ENCODE results near the gene ZNF530.

The ZNF530 gene

GRCh38 chr19:57613941-57614743 is 14.5 kb downstream of the ZNF530 start, which contains the start of gene ZNF134:
TSS of gene ZNF134 (plus strand) at chr19:57614242. CDS start at chr19:57619469, 5,227 bp downstream.
- DNase-seq (ENCODE audit: low read depth in 2 of 2) = peak; percentile 77 to 79

- DNase-seq (ENCODE audit: low read depth in 2 of 2) = no peak
These were observed 15.7 kb downstream of the ZNF530 start for GRCh38 chr19:57615346-57615745.

- DNase-seq (ENCODE audit: low read depth in 2 of 2) = no peak
These were observed 21.1 kb downstream of the ZNF530 start for GRCh38 chr19:57620673-57621348.

- DNase-seq (ENCODE audit: low read depth in 2 of 2) = no peak
These were observed 23.4 kb downstream of the ZNF530 start for GRCh38 chr19:57623091-57623490.

GRCh38 chr19:57632987-57633831 is 33.5 kb downstream of the ZNF530 start, which contains the start of gene ZNF211:
TSS of gene ZNF211 (plus strand) at chr19:57633168. CDS start at chr19:57633347, 179 bp downstream.
- peak; percentile 71 to 73 for DNase-seq (ENCODE audit: low read depth in 2 of 2)

GRCh38 chr19:57633832-57634131 is 34.1 kb downstream of the ZNF530 start:
- no peak for DNase-seq (ENCODE audit: low read depth in 2 of 2)

GRCh38 chr19:57637379-57637778 is 37.7 kb downstream of the ZNF530 start:
- DNase-seq (ENCODE audit: low read depth in 2 of 2) = no peak

- DNase-seq (ENCODE audit: low read depth in 2 of 2) = no peak
These were observed 42.1 kb downstream of the ZNF530 start for GRCh38 chr19:57641715-57642234.

GRCh38 chr19:57642396-57643046 is 42.8 kb downstream of the ZNF530 start:
- no peak for DNase-seq (ENCODE audit: low read depth in 2 of 2)

GRCh38 chr19:57643734-57644133 is 44.0 kb downstream of the ZNF530 start:
- DNase-seq (ENCODE audit: low read depth in 2 of 2) = no peak

GRCh38 chr19:57648331-57649003 is 48.8 kb downstream of the ZNF530 start:
- no peak for DNase-seq (ENCODE audit: low read depth in 2 of 2)

GRCh38 chr19:57651654-57651996 is 51.9 kb downstream of the ZNF530 start:
- no peak for DNase-seq (ENCODE audit: low read depth in 2 of 2)

GRCh38 chr19:57653689-57654088 is 54.0 kb downstream of the ZNF530 start:
- no peak for DNase-seq (ENCODE audit: low read depth in 2 of 2)

- DNase-seq (ENCODE audit: low read depth in 2 of 2) = no peak
These were observed 55.8 kb downstream of the ZNF530 start for GRCh38 chr19:57655443-57655842.

- no peak for DNase-seq (ENCODE audit: low read depth in 2 of 2)
These were observed 56.7 kb downstream of the ZNF530 start for GRCh38 chr19:57656346-57656745.
